ENCODE measurements around the gene THRB.

THRB gene

GRCh38 chr3:24494618-24495325, at the start of gene THRB:
Gene THRB, minus strand, starts transcription at chr3:24494850.
- no peak for DNase-seq

DNA sequence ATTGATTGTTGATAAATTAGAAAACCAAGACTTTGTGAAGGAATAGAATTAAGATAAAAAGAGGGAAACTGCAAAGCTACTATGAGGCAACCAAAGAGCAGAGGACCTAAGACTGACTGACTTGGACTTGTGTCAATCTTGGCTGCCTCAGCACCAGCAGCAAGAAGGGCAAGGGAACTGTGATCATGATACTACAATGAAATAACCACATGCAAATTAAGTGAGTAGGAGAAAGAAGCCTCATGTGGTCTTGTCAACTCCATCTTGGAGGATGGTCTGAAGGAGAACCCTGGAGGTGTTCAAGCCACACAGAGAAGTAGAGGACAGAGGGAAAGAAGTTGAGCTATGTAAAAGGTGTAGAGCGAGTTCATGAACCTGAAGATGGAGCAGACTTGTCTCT, 47.3 kb upstream of the THRB start:
- no peak for DNase-seq

GRCh38 chr3:24540821-24541220, 46.2 kb upstream of the THRB start:
- DNase-seq, result no peak

- no peak for DNase-seq
Measured at GRCh38 chr3:24539699-24540098, 45.0 kb upstream of the THRB start.

- no peak for DNase-seq
Measured at GRCh38 chr3:24538891-24539290, 44.2 kb upstream of the THRB start.

GRCh38 chr3:24533561-24534193, 39.0 kb upstream of the THRB start:
- DNase-seq, result no peak

DNA sequence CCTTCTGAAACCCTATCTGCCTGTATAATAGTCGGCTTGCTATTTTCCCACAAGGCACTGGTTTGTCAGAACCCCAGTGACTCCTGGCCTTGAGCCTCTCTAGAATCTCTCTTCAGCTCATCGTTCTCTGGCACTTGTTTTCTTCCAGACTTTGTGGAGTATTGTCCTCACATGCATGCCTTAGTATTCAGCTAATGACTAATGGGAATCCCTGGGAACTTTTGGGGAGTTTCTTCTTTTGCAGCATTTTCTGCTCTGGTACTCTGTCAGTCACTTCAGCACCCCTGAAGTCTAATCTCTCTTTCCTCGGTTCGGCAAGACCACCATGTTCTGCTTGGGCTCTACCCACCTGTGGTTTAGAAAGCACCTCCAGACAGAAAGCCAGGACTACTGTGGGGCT, 35.8 kb upstream of the THRB start:
- DNase-seq, result no peak

- no peak for DNase-seq
Measured at GRCh38 chr3:24529210-24529609, 34.6 kb upstream of the THRB start.

DNA sequence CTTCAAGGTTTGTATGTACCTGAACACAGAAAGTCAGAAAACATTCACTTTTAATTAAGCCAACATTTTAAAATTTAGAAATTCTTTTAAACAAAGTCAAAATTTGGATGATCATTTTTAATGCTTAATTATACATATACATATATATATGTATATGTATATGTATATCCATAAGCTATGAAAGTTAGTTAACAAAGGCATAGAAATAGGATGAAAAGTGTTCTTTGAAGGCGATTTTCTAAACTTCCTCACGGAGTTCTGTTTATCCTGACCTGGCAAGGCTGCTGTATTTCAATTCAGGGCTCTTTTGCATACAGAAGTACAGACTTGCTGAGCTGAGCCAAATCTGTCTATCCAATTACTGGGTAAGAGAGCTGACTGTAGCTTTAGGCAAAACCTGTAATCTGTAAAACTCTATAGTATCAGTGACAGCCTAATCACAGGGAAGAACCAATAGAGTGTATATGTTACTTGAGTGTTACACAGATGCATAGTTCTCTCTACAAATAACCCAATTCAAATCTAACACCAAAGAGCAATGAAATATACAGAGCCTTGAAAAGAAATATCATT, 32.1 kb upstream of the THRB start:
- DNase-seq, result no peak

DNA sequence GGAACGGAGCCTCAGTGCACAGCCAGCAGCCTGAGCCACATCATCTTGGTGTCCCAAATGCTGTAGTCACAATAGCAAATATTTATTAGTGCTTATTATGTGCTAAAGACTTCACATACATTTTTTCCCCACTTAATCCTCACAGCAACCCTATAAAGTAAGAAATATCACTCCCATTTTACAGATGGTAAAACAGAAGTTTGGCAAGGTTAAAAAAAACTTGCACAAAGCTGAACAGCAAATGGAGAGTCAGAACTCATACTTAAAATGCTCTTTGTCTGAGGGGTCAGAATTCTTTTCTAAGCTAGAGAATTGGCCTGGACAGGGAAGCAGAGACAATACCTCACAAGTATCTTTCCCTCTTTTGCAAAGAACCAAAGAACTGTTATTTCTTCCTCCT, 30.9 kb upstream of the THRB start:
- no peak for DNase-seq

DNA sequence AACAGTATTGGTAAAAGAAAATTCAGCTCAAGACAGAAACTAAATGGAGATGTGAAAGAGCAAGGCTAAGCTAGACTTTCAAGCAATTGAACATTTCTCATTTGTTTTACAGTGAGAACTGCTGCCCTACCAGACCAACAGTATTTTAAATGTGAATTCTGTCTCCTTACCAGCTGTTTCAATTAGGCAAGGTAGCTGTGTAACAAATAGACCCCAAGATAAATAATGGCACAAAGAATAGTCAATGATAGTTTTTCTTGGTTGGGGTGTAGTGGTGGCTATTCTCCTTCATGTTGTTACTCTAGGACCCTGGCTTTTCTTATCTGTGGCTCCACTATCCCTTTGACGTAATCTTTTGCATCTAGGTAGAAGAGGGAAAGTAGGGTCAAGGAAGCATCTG, 30.4 kb upstream of the THRB start:
- DNase-seq, result no peak

DNA sequence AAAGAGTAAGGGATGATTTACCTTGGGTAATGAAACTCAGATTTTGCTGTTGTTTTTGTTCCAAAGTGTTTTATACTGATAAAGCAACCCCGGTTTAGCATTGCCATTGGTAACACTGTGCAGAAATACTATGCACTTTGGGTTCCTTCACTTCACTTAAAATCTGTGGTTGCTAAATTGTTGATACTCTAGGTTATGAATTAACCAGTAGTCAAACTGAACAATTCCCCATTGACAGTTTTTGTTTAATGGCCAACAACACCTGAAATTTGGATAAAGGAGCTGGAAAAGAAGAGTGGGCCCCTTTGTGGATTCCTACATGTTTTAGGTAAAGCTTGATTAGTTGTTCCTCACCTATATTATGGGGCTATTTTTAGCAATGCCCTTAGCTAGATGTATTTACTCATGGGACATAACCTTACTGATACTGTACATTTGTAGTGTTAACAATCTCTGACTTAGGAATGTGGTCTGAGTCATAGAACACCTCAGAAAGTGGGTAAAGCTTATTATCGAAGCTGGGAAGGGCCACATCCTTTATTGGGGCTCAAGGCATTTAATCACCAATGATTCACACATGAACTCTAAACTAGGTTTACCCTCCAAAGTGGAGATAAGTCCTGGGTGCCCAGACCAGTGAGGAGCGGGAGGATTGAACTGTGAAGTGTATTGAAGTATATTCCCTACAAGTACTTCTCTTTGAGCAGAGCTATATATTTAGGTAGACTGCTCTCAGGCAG, 29.5 kb upstream of the THRB start:
- no peak for DNase-seq

GRCh38 chr3:24523215-24523614, 28.6 kb upstream of the THRB start:
- DNase-seq, result no peak

DNA sequence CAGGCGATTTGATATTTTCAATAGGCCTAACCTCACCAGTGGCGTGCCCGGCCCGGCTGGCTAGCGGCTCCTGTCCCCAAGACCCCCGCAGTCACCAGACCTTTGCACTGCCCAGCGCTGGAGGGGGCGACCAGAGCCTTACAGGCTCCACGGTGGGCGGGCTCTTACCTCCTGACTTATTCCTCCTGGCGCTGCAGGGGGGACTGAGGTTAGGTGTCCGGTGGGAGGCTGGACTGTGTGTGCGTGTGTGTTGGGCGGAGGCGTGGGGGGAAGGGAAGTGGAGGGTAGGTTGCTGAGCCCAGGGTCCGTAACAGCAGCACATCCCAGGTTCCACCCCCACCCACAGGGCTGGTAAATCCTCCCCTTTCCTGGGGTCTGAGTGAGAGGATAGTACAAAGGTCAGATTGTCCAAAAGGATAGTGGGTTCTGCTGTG, 27.5 kb upstream of the THRB start:
- no peak for DNase-seq

- no peak for DNase-seq
Measured at GRCh38 chr3:24521420-24522145, 26.9 kb upstream of the THRB start.

GRCh38 chr3:24520976-24521419, 26.3 kb upstream of the THRB start:
- DNase-seq, result no peak

DNA sequence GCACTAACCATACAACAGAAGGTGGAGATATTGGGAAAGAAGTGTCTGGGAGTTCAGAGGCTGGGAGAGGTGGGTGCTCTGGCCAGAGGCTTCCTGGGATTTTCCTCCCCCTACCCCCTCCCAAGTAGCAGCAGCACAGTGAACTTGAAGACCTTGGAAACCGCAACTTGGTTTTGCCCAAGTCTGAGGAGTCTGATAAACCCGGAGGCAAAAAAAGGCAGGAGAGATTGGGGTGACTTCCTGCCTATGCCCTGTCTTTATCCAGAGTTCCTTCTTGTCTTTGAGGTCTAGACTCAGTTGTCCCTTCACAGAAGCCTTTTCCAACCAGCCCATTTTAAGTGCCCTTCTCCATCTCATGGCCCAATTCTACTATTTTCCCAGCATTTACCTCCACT, 25.4 kb upstream of the THRB start:
- DNase-seq, result no peak

DNA sequence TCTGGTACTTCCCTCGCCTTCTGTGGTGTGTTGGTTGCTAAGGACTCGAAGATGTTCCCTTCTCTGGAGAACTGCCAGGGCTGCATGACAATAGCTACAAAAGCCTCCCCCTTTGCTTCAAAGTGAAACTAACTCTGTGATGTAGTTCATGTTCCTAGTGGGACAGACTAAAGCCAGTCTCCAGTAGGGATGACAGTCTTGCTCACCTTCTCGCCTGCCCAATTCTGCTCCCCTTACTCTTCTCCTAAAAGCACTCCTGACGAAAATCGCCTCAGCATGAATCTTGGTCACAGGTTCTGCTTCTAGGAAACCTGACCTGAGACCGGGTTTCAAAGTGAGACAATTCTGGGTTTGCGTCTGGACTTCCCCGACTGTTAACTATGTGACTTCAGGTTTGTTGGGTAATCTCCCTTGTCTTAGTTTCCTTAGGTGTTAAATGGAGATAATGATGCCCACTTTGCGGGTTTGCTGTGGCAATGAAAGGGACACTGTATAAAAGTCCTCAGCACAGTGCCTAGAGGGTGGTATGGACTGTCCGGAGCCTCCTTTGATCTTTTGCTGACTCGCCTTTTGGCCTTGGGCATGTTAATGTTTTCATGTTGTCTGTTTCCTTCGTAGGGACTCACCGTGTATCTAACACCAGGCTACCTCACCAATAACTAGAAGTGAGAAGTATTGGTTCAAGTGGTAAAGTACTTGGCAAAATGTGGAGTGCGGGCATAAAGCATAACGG, 24.9 kb upstream of the THRB start:
- DNase-seq, result no peak

DNA sequence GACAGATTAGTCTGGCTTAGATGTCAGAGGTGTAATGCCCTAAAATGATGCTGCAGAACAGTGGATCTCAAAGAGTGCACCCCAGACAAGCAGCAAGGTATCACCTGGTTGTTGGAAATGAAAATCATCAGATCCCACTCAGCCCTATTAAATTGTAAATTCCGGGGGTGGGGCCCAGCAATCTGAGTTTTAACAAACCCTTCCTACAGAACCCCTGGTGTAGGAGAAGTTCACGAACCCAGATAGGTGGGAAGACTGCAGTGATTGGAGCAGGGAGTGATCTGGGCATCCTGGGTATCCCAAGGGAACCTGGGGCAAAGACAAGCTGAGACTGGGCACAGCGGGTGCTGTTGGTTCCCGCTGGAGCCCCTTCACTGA, 24.3 kb upstream of the THRB start:
- no peak for DNase-seq

- no peak for DNase-seq
Measured at GRCh38 chr3:24514119-24514518, 19.5 kb upstream of the THRB start.

GRCh38 chr3:24513463-24513862, 18.8 kb upstream of the THRB start:
- DNase-seq, result no peak

DNA sequence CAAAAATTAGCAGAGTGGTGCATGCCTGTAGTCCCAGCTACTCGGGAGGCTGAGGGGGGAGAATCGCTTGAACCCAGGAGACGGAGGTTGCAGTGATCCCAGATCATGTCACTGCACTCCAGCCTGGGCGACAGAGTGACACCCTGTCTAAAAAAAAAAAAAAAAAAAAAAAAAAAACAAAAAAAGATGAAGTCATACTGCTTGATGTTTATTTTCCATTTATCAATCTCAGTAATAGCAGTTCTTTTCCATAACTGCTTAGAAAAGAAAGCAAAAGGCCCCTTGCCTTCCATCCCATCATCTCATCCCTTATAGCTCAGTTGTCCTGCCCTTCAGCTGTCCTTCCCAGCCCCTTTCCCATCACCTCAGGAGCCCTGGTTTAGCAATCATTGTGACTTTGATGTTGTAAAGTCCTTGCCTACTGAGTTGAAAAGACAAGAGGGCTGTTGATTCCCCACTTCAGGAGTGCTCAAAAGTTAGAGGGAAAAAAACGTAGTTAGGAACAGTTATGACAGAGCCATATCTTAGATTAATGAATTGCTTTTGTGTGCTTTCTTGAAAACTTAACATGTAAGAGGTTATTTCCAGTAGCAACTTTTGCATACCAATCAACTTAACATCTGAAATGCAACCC, 18.0 kb upstream of the THRB start:
- no peak for DNase-seq
